HepG2 (cell line): ENCODE results near the gene PHKG1. TPM values are rescaled to one million over a fixed set of nuclear protein-coding genes. Genes with fewer than 3 reads are reported as not detected.
A peak's percentile ranks its signal among the peaks of the same experiment; 100 is the strongest.

Source experiments
- ATM ChIP-seq: fragments of 450-650 bp; IDR thresholded peaks from 2 replicates; pipeline ENCODE4 v1.7.1; 2017; ENCODE audit warnings: mild to moderate bottlenecking, borderline replicate concordance
- BHLHE40 ChIP-seq: IDR thresholded peaks from 2 replicates; pipeline ENCODE4 v1.6.1; 2011; ENCODE audit warnings: low read length, improper control_type of control experiment
- BRCA1 ChIP-seq: sonication (generic); formaldehyde crosslinking; IDR thresholded peaks from 2 replicates; pipeline ENCODE4 v1.4.0; 2020; ENCODE audit warnings: missing genetic modification reagents
- CENPT ChIP-seq: sonication (generic); formaldehyde crosslinking; IDR thresholded peaks from 2 replicates; pipeline ENCODE4 v1.8.0; 2022; ENCODE audit warnings: low read depth, mild to moderate bottlenecking, moderate library complexity, missing genetic modification reagents
- CREB1 ChIP-seq, 2 experiments: fragments of 450-650 bp in 1 of 2; IDR thresholded peaks; 2 replicates each; pipeline ENCODE4 v1.6.1; 2016 to 2017; ENCODE audit warnings: control low read depth in 1 of 2, mild to moderate bottlenecking in 1 of 2, missing compliant biosample characterization in 1 of 2, missing genetic modification characterization in 1 of 2
- DMAP1 ChIP-seq: IDR thresholded peaks from 2 replicates; pipeline ENCODE4 v1.6.1; 2016
- EED ChIP-seq: sonication (generic); formaldehyde crosslinking; IDR thresholded peaks from 2 replicates; pipeline ENCODE4 v1.5.0; 2020; ENCODE audit warnings: mild to moderate bottlenecking, missing genetic modification reagents
- GABPA ChIP-seq, 2 experiments: IDR thresholded peaks; 2 replicates each; pipeline ENCODE4 v1.6.1; 2011 to 2016; ENCODE audit warnings: low read depth in 2 of 2, low read length in 1 of 2, missing biosample characterization in 1 of 2, missing genetic modification characterization in 1 of 2
- HNF4G ChIP-seq, 2 experiments: sonication (generic) in 1 of 2; formaldehyde crosslinking in 1 of 2; IDR thresholded peaks; 2 replicates each; pipeline versions ENCODE4 v1.4.0 to v1.6.1; 2011 to 2020; ENCODE audit warnings: borderline replicate concordance in 2 of 2, low read depth in 2 of 2, mild to moderate bottlenecking in 2 of 2, low read length in 1 of 2, missing genetic modification reagents in 1 of 2, moderate library complexity in 1 of 2
- KDM4B ChIP-seq: sonication (generic); formaldehyde crosslinking; IDR thresholded peaks from 2 replicates; pipeline ENCODE4 v1.4.0; 2020; ENCODE audit warnings: missing genetic modification reagents
- KMT2B ChIP-seq: IDR thresholded peaks from 2 replicates; pipeline ENCODE4 v1.6.1; 2016; ENCODE audit warnings: missing genetic modification reagents, missing compliant biosample characterization
- MAZ ChIP-seq, 2 experiments: sonication (generic) in 1 of 2; formaldehyde crosslinking in 1 of 2; IDR thresholded peaks; 2 replicates each; pipeline versions ENCODE4 v1.5.0 to v1.6.1; 2012 to 2020; ENCODE audit warnings: low read depth in 2 of 2, mild to moderate bottlenecking in 2 of 2, borderline replicate concordance in 1 of 2, improper control_type of control experiment in 1 of 2, low read length in 1 of 2, missing genetic modification reagents in 1 of 2, moderate library complexity in 1 of 2
- NFIB ChIP-seq: sonication (generic); formaldehyde crosslinking; IDR thresholded peaks from 2 replicates; pipeline ENCODE4 v1.9.0; 2021; ENCODE audit warnings: missing genetic modification reagents, mild to moderate bottlenecking, borderline replicate concordance
- REL ChIP-seq: sonication (generic); formaldehyde crosslinking; conservative IDR thresholded peaks from 2 replicates; pipeline ENCODE4 v1.8.0; 2022; ENCODE audit warnings: mild to moderate bottlenecking, missing genetic modification reagents, moderate library complexity
- REXO4 ChIP-seq: sonication (generic); formaldehyde crosslinking; IDR thresholded peaks from 2 replicates; pipeline ENCODE4 v1.8.0; 2022; ENCODE audit warnings: missing genetic modification reagents, mild to moderate bottlenecking, borderline replicate concordance
- RORA ChIP-seq: sonication (generic); formaldehyde crosslinking; IDR thresholded peaks from 2 replicates; pipeline ENCODE4 v1.5.0; 2020; ENCODE audit warnings: mild to moderate bottlenecking, missing genetic modification reagents, moderate library complexity
- SKI ChIP-seq: fragments of 450-650 bp; IDR thresholded peaks from one replicate; pipeline ENCODE4 v1.6.1; 2018; ENCODE audit warnings: mild to moderate bottlenecking; ENCODE audit not compliant: partially characterized antibody
- TBX3 ChIP-seq: fragments of 450-650 bp; IDR thresholded peaks from 2 replicates; pipeline ENCODE4 v1.6.1; 2017; ENCODE audit warnings: antibody characterized with exemption, mild to moderate bottlenecking, inconsistent platforms, borderline replicate concordance
- TMF1 ChIP-seq: sonication (generic); formaldehyde crosslinking; IDR thresholded peaks from 2 replicates; pipeline ENCODE4 v1.8.1; 2022; ENCODE audit warnings: low read depth, missing genetic modification reagents
- ZFP37 ChIP-seq: sonication (generic); formaldehyde crosslinking; IDR thresholded peaks from 2 replicates; pipeline ENCODE4 v1.4.0; 2020; ENCODE audit warnings: missing genetic modification reagents, borderline replicate concordance
- ZFX ChIP-seq: sonication (generic); formaldehyde crosslinking; IDR thresholded peaks from 2 replicates; pipeline ENCODE4 v1.4.0; 2020; ENCODE audit warnings: mild to moderate bottlenecking, low read depth, missing genetic modification reagents, moderate library complexity
- ZMYM2 ChIP-seq: sonication (generic); formaldehyde crosslinking; IDR thresholded peaks from 2 replicates; pipeline ENCODE4 v1.8.0; 2022; ENCODE audit warnings: mild to moderate bottlenecking, missing genetic modification reagents
- ZNF343 ChIP-seq: sonication (generic); formaldehyde crosslinking; IDR thresholded peaks from 2 replicates; pipeline ENCODE4 v1.4.0; 2020; ENCODE audit warnings: mild to moderate bottlenecking, missing genetic modification reagents
- ZNF558 ChIP-seq: sonication (generic); formaldehyde crosslinking; IDR thresholded peaks from 2 replicates; pipeline ENCODE4 v1.9.0; 2022; ENCODE audit warnings: mild to moderate bottlenecking, missing genetic modification reagents, borderline replicate concordance
- ZNF7 ChIP-seq: IDR thresholded peaks from 2 replicates; pipeline ENCODE4 v1.6.1; 2016; ENCODE audit warnings: missing biosample characterization, missing genetic modification reagents
- polyA plus RNA-seq, 8 experiments: library from polyadenylated mRNA; depleted of rRNA in 3 of 8; stranded (reverse) in 7 of 8; unstranded in 1 of 8; fragments of >200 nt; fragmentation: Illumina TruSeq in 4 of 8; extraction: Trizol in 4 of 8; gene quantifications; 2 replicates each; pipeline versions ENCODE4 v1.2.1 to v1.2.3, GENCODE V29; 2011 to 2016; ENCODE audit warnings: low read depth in 4 of 8, missing spikeins in 1 of 8, mixed read lengths in 1 of 8; ENCODE audit not compliant: insufficient read depth in 1 of 8
- total RNA-seq, 5 experiments: library from RNA; depleted of rRNA; stranded (reverse); fragments of >200 nt; fragmentation: Illumina TruSeq; extraction: Trizol; gene quantifications; 2 replicates each; pipeline ENCODE4 v1.2.3, GENCODE V29; 2016; ENCODE audit warnings: low read depth in 1 of 5
- TF ChIP-seq, protein P1 (sequence below): sonication (generic); formaldehyde crosslinking; IDR thresholded peaks from 2 replicates; pipeline ENCODE4 v1.5.1; 2020; ENCODE audit warnings: mild to moderate bottlenecking, moderate library complexity, missing genetic modification reagents
- TF ChIP-seq, protein P2 (sequence below): sonication (generic); formaldehyde crosslinking; IDR thresholded peaks from 2 replicates; pipeline ENCODE4 v1.8.1; 2023; ENCODE audit warnings: mild to moderate bottlenecking, inconsistent platforms, moderate library complexity, missing genetic modification reagents, borderline replicate concordance

The PHKG1 gene
- total and polyA plus RNA-seq, 2 of the 13 experiments (the other 11 are each of a cell fraction or from before 2014, with no cell fraction given) = 0.44 to 0.71 TPM

DNA sequence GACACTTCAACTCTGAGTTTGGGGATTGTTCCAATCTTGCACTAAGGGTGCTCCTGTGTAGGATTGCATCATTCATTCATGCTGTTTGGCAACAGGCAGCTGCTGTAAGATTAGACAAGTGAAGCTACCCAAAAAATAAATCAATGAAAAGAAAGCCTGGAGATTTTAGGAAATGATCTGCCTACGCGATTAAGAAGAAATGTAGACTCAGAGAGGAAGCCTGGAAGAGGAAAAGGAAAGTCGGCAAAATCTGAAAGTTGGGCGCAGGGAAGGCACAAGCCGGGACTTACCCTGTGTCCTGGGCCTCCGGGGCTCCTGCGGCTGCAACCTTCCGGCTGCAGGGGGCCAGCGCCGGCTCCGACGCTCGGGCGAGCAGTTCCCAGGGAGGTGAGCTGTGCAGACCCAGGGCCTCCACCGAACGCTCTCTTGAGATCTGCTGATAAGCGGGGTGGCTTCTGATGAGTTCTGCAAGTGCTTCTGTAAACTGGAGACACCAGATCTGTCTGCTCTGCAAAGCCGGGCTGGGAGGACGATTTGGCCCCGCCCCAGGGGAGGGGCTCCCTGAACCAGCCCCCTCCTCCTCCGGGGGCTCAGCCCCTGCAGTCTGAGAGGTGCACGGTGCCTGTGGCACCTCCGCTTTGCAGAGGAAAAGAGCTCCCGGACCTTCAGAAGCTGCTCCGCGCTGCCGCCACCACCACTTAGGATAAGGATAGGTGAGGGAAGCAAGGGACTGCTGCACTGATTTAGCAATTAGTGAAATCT lies 58.9 kb downstream of the PHKG1 start (continued):
- TF ChIP-seq ZNF558 (CRISPR knock-in tag) (peak; percentile 65; the same call in 1 of the 2 replicates), ZMYM2 (CRISPR knock-in tag) (peak; percentile 57; the same call in 1 of the 2 replicates), ZNF343 (CRISPR knock-in tag) (0 out of 2 replicates have a peak, but pooled peaks have one; percentile 23), BHLHE40 (no peak; the same call in 1 of the 2 replicates), KMT2B (CRISPR knock-in tag) (peak; percentile 67), RORA (CRISPR knock-in tag) (no peak), TBX3 (no peak), HNF4G (IDR thresholded peaks at IDR 0.05; ENCODE audit: borderline replicate concordance, low read depth, low read length) (no peak; the same call in 1 of the 2 replicates), HNF4G (CRISPR knock-in tag; IDR thresholded peaks at IDR 0.05; ENCODE audit: borderline replicate concordance, low read depth) (no peak), SKI (no peak), DMAP1 (0 out of 2 replicates have a peak, but pooled peaks have one; percentile 60), TMF1 (CRISPR knock-in tag) (no peak), MAZ (IDR thresholded peaks at IDR 0.05; ENCODE audit: borderline replicate concordance, low read depth, low read length) (peak; percentile 94), MAZ (CRISPR knock-in tag; IDR thresholded peaks at IDR 0.05; ENCODE audit: low read depth) (peak; percentile 74; the same call in 1 of the 2 replicates), ATM (no peak), ZNF7 (CRISPR knock-in tag) (no peak), KDM4B (CRISPR knock-in tag) (no peak), CENPT (CRISPR knock-in tag) (no peak), ZFP37 (CRISPR knock-in tag) (no peak; the same call in 1 of the 2 replicates), BRCA1 (CRISPR knock-in tag) (no peak), REXO4 (CRISPR knock-in tag) (no peak), EED (peak; percentile 27; the same call in 1 of the 2 replicates), NFIB (no peak), CREB1 (IDR thresholded peaks at IDR 0.05) (no peak), CREB1 (CRISPR knock-in tag; IDR thresholded peaks at IDR 0.05) (no peak), ZFX (CRISPR knock-in tag) (peak; percentile 68), GABPA (IDR thresholded peaks at IDR 0.05; ENCODE audit: low read depth, low read length) (no peak), GABPA (CRISPR knock-in tag; IDR thresholded peaks at IDR 0.05; ENCODE audit: low read depth) (peak; percentile 55), REL (CRISPR knock-in tag) (no peak)
- TF ChIP-seq, protein P1, sequence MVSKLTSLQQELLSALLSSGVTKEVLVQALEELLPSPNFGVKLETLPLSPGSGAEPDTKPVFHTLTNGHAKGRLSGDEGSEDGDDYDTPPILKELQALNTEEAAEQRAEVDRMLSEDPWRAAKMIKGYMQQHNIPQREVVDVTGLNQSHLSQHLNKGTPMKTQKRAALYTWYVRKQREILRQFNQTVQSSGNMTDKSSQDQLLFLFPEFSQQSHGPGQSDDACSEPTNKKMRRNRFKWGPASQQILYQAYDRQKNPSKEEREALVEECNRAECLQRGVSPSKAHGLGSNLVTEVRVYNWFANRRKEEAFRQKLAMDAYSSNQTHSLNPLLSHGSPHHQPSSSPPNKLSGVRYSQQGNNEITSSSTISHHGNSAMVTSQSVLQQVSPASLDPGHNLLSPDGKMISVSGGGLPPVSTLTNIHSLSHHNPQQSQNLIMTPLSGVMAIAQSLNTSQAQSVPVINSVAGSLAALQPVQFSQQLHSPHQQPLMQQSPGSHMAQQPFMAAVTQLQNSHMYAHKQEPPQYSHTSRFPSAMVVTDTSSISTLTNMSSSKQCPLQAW (CRISPR knock-in tag) = peak; percentile 74
- TF ChIP-seq, protein P2, sequence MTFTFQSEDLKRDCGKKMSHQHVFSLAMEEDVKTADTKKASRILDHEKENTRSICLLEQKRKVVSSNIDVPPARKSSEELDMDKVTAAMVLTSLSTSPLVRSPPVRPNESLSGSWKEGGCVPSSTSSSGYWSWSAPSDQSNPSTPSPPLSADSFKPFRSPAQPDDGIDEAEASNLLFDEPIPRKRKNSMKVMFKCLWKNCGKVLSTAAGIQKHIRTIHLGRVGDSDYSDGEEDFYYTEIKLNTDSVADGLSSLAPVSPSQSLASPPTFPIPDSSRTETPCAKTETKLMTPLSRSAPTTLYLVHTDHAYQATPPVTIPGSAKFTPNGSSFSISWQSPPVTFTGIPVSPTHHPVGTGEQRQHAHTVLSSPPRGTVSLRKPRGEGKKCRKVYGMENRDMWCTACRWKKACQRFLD (CRISPR knock-in tag) = no peak
